Measurements from ENCODE around the gene CYP1B1.

- TF ChIP-seq EP300 (IDR thresholded peaks at IDR 0.05) (no peak), CTCF (IDR thresholded peaks at IDR 0.05) (no peak)
Measured at GRCh38 chr2:38070438-38070837, 5.5 kb downstream of the CYP1B1 start.

Measured in stomach (tissue), 4 donors.